Measurements from ENCODE around the gene TLK1.

Gene TLK1

DNA sequence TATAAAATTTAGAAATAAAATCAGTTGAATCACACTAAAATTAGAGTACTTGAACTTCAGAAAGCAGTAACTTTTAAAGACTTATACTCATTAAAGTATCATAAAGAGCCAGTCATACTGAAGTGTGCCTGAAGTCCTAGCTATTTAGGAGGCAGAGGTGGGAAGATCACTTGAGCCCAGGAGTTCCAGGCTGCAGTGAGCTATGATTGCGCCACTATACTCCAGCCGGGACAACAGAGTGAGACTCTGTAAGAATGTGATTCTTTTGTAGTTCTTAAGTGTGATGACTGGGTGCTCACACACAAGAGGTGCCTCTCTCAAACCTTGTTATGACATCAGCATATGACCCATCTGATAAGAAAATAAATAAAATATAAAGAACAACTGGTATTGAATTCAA, 14.6 kb downstream of the TLK1 start:
- no peak for TF ChIP-seq SPI1 (IDR thresholded peaks at IDR 0.05; ENCODE audit: borderline replicate concordance, low read depth)
- no peak for TF ChIP-seq POLR2AphosphoS5 (IDR thresholded peaks at IDR 0.05; ENCODE audit: low read depth)
- TF ChIP-seq GABPA (IDR thresholded peaks at IDR 0.05; ENCODE audit: low read depth), result no peak
- TF ChIP-seq CTCF (IDR thresholded peaks at IDR 0.05; ENCODE audit: insufficient read depth, low read length), result no peak
- TF ChIP-seq, protein P1, sequence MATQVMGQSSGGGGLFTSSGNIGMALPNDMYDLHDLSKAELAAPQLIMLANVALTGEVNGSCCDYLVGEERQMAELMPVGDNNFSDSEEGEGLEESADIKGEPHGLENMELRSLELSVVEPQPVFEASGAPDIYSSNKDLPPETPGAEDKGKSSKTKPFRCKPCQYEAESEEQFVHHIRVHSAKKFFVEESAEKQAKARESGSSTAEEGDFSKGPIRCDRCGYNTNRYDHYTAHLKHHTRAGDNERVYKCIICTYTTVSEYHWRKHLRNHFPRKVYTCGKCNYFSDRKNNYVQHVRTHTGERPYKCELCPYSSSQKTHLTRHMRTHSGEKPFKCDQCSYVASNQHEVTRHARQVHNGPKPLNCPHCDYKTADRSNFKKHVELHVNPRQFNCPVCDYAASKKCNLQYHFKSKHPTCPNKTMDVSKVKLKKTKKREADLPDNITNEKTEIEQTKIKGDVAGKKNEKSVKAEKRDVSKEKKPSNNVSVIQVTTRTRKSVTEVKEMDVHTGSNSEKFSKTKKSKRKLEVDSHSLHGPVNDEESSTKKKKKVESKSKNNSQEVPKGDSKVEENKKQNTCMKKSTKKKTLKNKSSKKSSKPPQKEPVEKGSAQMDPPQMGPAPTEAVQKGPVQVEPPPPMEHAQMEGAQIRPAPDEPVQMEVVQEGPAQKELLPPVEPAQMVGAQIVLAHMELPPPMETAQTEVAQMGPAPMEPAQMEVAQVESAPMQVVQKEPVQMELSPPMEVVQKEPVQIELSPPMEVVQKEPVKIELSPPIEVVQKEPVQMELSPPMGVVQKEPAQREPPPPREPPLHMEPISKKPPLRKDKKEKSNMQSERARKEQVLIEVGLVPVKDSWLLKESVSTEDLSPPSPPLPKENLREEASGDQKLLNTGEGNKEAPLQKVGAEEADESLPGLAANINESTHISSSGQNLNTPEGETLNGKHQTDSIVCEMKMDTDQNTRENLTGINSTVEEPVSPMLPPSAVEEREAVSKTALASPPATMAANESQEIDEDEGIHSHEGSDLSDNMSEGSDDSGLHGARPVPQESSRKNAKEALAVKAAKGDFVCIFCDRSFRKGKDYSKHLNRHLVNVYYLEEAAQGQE (IDR thresholded peaks at IDR 0.05; ENCODE audit: insufficient replicate concordance, low read depth), result no peak
- Histone ChIP-seq H3K4me3 (replicated peaks; ENCODE audit: insufficient read depth, low read length) (no peak overlapping the region), H3K27me3 (ENCODE audit: insufficient read depth, poor library complexity, severe bottlenecking) (no peaks in the 10 kb centered on the region), H3K27ac (replicated peaks) (peak overlapping the region; percentile 25)
- DNase-seq (ENCODE audit: low read depth in 1 of 2, low spot score in 1 of 2), result no peak

DNA sequence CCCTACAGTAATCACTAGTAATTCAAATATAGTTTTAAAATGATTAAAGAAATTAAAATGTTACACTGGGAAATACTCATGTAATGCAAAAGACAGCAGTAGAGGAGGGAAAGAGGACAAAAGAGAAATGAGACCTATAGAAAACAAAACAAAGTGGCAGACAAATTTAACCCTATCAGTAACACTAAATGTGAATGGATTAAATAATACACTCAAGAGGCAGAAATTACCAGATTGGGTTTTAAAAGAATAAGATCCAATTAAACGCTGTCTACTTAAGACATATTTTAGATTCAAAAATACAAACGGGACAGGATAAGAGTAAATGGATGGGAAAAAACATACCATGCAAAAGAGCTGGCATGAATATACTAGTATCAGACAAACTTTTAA, 17.0 kb downstream of the TLK1 start:
- TF ChIP-seq POLR2AphosphoS5 (IDR thresholded peaks at IDR 0.05; ENCODE audit: low read depth) (no peak), SPI1 (IDR thresholded peaks at IDR 0.05; ENCODE audit: borderline replicate concordance, low read depth) (no peak), GABPA (IDR thresholded peaks at IDR 0.05; ENCODE audit: low read depth) (no peak), CTCF (IDR thresholded peaks at IDR 0.05; ENCODE audit: insufficient read depth, low read length) (no peak)
- TF ChIP-seq, protein P1 (IDR thresholded peaks at IDR 0.05; ENCODE audit: insufficient replicate concordance, low read depth), result no peak
- Histone ChIP-seq H3K27me3 (ENCODE audit: insufficient read depth, poor library complexity, severe bottlenecking) (no peaks in the 10 kb centered on the region), H3K4me3 (replicated peaks; ENCODE audit: insufficient read depth, low read length) (no peak overlapping the region), H3K27ac (replicated peaks) (no peak overlapping the region)
- no peak for DNase-seq (ENCODE audit: low read depth in 1 of 2, low spot score in 1 of 2)

DNA sequence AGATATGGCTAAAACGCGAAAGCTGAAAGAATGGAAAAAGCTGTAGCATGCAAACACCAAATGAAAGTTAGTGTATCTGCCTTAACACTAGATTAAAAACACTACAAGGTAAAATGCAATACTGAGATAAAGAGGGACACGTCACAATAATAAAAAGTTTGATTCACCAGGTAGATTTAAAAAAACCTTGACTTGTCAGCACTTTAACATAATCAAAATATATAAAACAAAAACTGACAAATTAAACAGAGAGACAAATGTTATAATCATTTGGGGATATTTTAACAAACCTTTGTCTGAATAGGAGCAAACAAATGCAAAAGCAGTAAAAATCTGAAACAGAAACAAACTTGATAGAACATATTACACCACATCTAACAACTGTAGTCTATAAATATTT, 18.3 kb downstream of the TLK1 start:
- Histone ChIP-seq H3K4me3 (replicated peaks; ENCODE audit: insufficient read depth, low read length) (no peak overlapping the region), H3K27ac (replicated peaks) (no peak overlapping the region), H3K27me3 (ENCODE audit: insufficient read depth, poor library complexity, severe bottlenecking) (no peaks in the 10 kb centered on the region)
- no peak for DNase-seq (ENCODE audit: low read depth in 1 of 2, low spot score in 1 of 2)
- TF ChIP-seq GABPA (IDR thresholded peaks at IDR 0.05; ENCODE audit: low read depth) (no peak), CTCF (IDR thresholded peaks at IDR 0.05; ENCODE audit: insufficient read depth, low read length) (no peak)

- Histone ChIP-seq H3K27ac (replicated peaks) (no peak overlapping the region), H3K4me3 (replicated peaks; ENCODE audit: insufficient read depth, low read length) (no peak overlapping the region), H3K27me3 (ENCODE audit: insufficient read depth, poor library complexity, severe bottlenecking) (no peaks in the 10 kb centered on the region)
- TF ChIP-seq CTCF (IDR thresholded peaks at IDR 0.05; ENCODE audit: insufficient read depth, low read length), result no peak
- no peak for TF ChIP-seq POLR2AphosphoS5 (IDR thresholded peaks at IDR 0.05; ENCODE audit: low read depth)
- TF ChIP-seq, protein P1 (IDR thresholded peaks at IDR 0.05; ENCODE audit: insufficient replicate concordance, low read depth), result no peak
- no peak for TF ChIP-seq GABPA (IDR thresholded peaks at IDR 0.05; ENCODE audit: low read depth)
- no peak for TF ChIP-seq SPI1 (IDR thresholded peaks at IDR 0.05; ENCODE audit: borderline replicate concordance, low read depth)
- no peak for DNase-seq (ENCODE audit: low read depth in 1 of 2, low spot score in 1 of 2)
Observed at GRCh38 chr2:171141320-171141719, 19.4 kb downstream of the TLK1 start.

Data from HL-60 (cell line).